Measurements from ENCODE around the gene BTBD18.

The BTBD18 gene

DNA sequence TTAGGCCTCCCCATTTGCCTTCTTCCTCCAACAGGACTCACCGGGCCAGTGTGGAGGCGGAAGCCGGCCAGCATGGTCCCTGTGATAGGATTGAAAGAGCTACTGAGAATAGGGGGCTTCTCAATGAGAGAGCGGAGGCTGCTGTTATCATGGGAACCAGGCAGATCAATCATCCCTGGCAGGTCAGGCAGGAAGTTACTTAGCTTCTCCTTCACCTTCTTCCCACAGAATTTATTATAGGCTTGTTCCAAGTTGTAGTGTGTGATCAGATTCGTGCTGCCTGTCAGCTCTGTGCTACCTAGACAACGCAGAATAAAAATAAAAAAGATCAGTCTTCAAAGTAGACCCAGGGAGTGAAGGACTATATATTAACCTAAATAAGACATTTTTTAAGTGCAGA, 46.7 kb downstream of the BTBD18 start:
- no peak overlapping the region for H3K4me3 ChIP-seq (replicated peaks; ENCODE audit: insufficient read depth, low read length)
- DNase-seq (ENCODE audit: low read depth in 1 of 2, low spot score in 1 of 2): no peak
- H3K27me3 ChIP-seq (ENCODE audit: insufficient read depth, poor library complexity, severe bottlenecking): no peaks in the 10 kb centered on the region
- TF ChIP-seq SPI1 (IDR thresholded peaks at IDR 0.05; ENCODE audit: borderline replicate concordance, low read depth) (no peak), GABPA (IDR thresholded peaks at IDR 0.05; ENCODE audit: low read depth) (no peak), POLR2AphosphoS5 (IDR thresholded peaks at IDR 0.05; ENCODE audit: low read depth) (no peak)
- TF ChIP-seq, protein P1, sequence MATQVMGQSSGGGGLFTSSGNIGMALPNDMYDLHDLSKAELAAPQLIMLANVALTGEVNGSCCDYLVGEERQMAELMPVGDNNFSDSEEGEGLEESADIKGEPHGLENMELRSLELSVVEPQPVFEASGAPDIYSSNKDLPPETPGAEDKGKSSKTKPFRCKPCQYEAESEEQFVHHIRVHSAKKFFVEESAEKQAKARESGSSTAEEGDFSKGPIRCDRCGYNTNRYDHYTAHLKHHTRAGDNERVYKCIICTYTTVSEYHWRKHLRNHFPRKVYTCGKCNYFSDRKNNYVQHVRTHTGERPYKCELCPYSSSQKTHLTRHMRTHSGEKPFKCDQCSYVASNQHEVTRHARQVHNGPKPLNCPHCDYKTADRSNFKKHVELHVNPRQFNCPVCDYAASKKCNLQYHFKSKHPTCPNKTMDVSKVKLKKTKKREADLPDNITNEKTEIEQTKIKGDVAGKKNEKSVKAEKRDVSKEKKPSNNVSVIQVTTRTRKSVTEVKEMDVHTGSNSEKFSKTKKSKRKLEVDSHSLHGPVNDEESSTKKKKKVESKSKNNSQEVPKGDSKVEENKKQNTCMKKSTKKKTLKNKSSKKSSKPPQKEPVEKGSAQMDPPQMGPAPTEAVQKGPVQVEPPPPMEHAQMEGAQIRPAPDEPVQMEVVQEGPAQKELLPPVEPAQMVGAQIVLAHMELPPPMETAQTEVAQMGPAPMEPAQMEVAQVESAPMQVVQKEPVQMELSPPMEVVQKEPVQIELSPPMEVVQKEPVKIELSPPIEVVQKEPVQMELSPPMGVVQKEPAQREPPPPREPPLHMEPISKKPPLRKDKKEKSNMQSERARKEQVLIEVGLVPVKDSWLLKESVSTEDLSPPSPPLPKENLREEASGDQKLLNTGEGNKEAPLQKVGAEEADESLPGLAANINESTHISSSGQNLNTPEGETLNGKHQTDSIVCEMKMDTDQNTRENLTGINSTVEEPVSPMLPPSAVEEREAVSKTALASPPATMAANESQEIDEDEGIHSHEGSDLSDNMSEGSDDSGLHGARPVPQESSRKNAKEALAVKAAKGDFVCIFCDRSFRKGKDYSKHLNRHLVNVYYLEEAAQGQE (IDR thresholded peaks at IDR 0.05; ENCODE audit: insufficient replicate concordance, low read depth): no peak
- TF ChIP-seq, protein P2, sequence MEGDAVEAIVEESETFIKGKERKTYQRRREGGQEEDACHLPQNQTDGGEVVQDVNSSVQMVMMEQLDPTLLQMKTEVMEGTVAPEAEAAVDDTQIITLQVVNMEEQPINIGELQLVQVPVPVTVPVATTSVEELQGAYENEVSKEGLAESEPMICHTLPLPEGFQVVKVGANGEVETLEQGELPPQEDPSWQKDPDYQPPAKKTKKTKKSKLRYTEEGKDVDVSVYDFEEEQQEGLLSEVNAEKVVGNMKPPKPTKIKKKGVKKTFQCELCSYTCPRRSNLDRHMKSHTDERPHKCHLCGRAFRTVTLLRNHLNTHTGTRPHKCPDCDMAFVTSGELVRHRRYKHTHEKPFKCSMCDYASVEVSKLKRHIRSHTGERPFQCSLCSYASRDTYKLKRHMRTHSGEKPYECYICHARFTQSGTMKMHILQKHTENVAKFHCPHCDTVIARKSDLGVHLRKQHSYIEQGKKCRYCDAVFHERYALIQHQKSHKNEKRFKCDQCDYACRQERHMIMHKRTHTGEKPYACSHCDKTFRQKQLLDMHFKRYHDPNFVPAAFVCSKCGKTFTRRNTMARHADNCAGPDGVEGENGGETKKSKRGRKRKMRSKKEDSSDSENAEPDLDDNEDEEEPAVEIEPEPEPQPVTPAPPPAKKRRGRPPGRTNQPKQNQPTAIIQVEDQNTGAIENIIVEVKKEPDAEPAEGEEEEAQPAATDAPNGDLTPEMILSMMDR (IDR thresholded peaks at IDR 0.05; ENCODE audit: insufficient read depth, low read length): no peak
- no peak overlapping the region for H3K27ac ChIP-seq (replicated peaks)

DNA sequence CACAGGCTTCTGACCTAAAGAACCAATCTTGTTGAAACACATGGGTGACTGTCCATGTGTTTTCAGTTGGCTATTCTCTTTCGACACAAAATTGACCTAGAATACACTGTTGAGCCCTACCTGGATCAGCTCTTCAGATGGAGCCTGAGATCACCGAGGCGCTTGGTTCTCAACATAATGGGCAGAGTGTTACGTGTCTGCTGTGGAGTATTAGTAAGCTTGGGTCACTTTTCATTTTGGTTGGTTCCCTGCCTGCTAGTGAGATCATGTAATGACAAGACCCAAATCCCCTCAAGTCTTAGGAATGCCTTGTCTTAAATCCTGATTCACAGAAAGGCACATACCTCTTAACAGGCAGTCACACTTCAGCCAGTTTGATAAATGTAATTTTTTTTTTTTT, 48.3 kb downstream of the BTBD18 start:
- no peak for DNase-seq (ENCODE audit: low read depth in 1 of 2, low spot score in 1 of 2)
- TF ChIP-seq POLR2AphosphoS5 (IDR thresholded peaks at IDR 0.05; ENCODE audit: low read depth) (no peak), GABPA (IDR thresholded peaks at IDR 0.05; ENCODE audit: low read depth) (no peak), SPI1 (IDR thresholded peaks at IDR 0.05; ENCODE audit: borderline replicate concordance, low read depth) (no peak)
- TF ChIP-seq, protein P2 (IDR thresholded peaks at IDR 0.05; ENCODE audit: insufficient read depth, low read length): no peak
- TF ChIP-seq, protein P1 (IDR thresholded peaks at IDR 0.05; ENCODE audit: insufficient replicate concordance, low read depth): no peak
- no peak overlapping the region for H3K4me3 ChIP-seq (replicated peaks; ENCODE audit: insufficient read depth, low read length)
- H3K27ac ChIP-seq (replicated peaks): no peak overlapping the region
- no peaks in the 10 kb centered on the region for H3K27me3 ChIP-seq (ENCODE audit: insufficient read depth, poor library complexity, severe bottlenecking)

DNA sequence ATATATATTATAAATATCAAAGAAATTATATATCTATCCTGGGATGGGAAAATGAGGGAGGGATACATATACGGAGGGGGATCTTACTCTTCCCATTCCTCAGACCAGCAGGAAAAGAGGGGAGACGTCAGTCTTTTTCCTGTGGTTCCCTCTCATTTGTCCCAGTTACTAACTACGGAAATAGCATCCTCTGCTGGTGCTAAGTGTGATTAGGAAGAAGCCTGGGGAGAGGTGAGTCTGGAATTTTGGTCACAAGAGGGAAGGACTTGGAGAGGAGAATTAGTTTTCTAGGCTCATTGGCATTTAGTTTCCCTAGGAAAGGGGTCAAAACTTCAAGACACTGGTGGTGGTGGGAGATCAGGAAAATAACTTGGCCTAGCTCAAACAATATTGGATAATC, 51.2 kb downstream of the BTBD18 start:
- DNase-seq (ENCODE audit: low read depth in 1 of 2, low spot score in 1 of 2): no peak
- no peaks in the 10 kb centered on the region for H3K27me3 ChIP-seq (ENCODE audit: insufficient read depth, poor library complexity, severe bottlenecking)
- TF ChIP-seq, protein P2 (IDR thresholded peaks at IDR 0.05; ENCODE audit: insufficient read depth, low read length): no peak
- TF ChIP-seq SPI1 (IDR thresholded peaks at IDR 0.05; ENCODE audit: borderline replicate concordance, low read depth): no peak
- no peak for TF ChIP-seq GABPA (IDR thresholded peaks at IDR 0.05; ENCODE audit: low read depth)
- no peak for TF ChIP-seq POLR2AphosphoS5 (IDR thresholded peaks at IDR 0.05; ENCODE audit: low read depth)
- TF ChIP-seq, protein P1 (IDR thresholded peaks at IDR 0.05; ENCODE audit: insufficient replicate concordance, low read depth): no peak
- no peak overlapping the region for H3K4me3 ChIP-seq (replicated peaks; ENCODE audit: insufficient read depth, low read length)
- H3K27ac ChIP-seq (replicated peaks): no peak overlapping the region

Data from HL-60 (cell line).